ENCODE data around the gene TYMS.

TYMS gene

DNA sequence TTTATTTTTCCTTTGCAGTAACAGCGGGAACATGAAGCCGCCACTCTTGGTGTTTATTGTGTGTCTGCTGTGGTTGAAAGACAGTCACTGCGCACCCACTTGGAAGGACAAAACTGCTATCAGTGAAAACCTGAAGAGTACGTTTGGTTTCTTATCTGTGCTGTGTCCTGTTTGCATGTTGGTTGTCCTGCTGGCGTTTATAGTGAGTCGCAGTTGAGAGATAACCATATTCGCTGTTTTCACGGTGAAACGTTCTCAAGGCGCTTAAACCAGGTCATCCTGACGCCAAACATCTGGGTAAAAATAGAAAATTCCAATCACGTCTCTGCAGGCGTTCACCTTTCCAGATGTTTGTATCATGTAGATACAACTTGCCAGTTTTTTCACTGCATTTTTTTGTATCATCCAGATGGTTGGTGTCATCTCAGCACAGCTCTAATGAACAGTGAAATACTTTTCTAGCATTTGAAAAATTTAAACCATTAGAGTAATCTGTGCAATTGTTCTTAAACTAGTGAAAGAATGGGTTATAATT, 39.4 kb upstream of the TYMS start:
- H3K36me3 ChIP-seq (ENCODE audit: control insufficient read depth in 1 of 2, insufficient read depth in 2 of 2, low read depth in 1 of 2, low read length in 2 of 2) = no peaks in the 10 kb centered on the region
- no peak overlapping the region for H3K4me2 ChIP-seq (ENCODE audit: low read length, poor library complexity, severe bottlenecking)
- H2BK15ac ChIP-seq (ENCODE audit: low read depth, poor library complexity, severe bottlenecking) = no peak overlapping the region
- no peak overlapping the region for H3K4me3 ChIP-seq (ENCODE audit: insufficient read depth in 1 of 2, low read depth in 1 of 2, low read length in 2 of 2)
- no peak overlapping the region for H3K27ac ChIP-seq (ENCODE audit: low read length, poor library complexity, severe bottlenecking)
- H3K18ac ChIP-seq (ENCODE audit: low read depth in 1 of 2, low read length in 2 of 2) = no peak overlapping the region
- 89% methylated on average over 13 of the region's 13 CpGs for WGBS
- no peak overlapping the region for H3K23ac ChIP-seq (ENCODE audit: low read length in 2 of 2)
- no peak overlapping the region for H3K14ac ChIP-seq (ENCODE audit: low read length in 2 of 2)
- no peak overlapping the region for H2BK5ac ChIP-seq (ENCODE audit: low read depth, low read length, poor library complexity, severe bottlenecking)
- no peak overlapping the region for H3K4ac ChIP-seq (ENCODE audit: low read depth in 1 of 2, low read length in 2 of 2)
- H3K9ac ChIP-seq (ENCODE audit: low read length) = no peak overlapping the region
- H2BK12ac ChIP-seq (ENCODE audit: low read length in 2 of 2) = no peak overlapping the region
- H4K8ac ChIP-seq (ENCODE audit: low read length) = no peak overlapping the region
- H3K9me3 ChIP-seq (ENCODE audit: control insufficient read depth, low read length) = no peaks in the 10 kb centered on the region
- H3K27me3 ChIP-seq (ENCODE audit: control insufficient read depth in 1 of 2, insufficient read depth in 1 of 2, low read length in 2 of 2) = peaks cover 0 to 4% of the 10 kb centered on the region in 2 experiments
- peaks cover 2% of the 10 kb centered on the region for H3K4me1 ChIP-seq (ENCODE audit: control insufficient read depth, insufficient read depth, low read depth, low read length)
- H2BK120ac ChIP-seq (ENCODE audit: low read depth, low read length) = no peak overlapping the region
- no peak overlapping the region for H2AK5ac ChIP-seq (ENCODE audit: low read length, severe bottlenecking)
- no peak overlapping the region for H2AFZ ChIP-seq (ENCODE audit: low read depth, low read length)
- DNase-seq = no peak
- H4K91ac ChIP-seq (ENCODE audit: low read length) = no peak overlapping the region
- no peaks in the 10 kb centered on the region for H3K79me1 ChIP-seq (replicated peaks; ENCODE audit: low read length, poor library complexity, severe bottlenecking)

DNA sequence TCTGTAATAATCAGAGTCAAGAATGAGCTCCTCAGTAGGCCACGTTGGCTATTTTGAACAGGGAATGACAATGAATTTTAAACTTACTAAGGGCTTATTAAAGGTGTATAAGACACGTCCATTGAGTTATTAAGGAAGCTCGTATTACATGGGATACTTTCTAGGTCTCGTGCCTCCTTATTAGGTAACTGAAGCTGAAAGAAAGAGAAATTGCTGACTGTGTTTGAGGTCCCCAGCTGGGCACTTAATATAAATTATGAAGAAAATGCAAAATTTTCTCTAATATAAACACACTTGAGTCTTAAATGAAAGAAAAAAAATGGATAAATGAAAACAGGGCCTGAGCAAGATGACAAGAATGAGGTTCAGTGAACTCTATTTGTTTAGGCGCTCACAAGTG, 38.8 kb upstream of the TYMS start:
- Histone ChIP-seq H3K4me2 (ENCODE audit: low read length, poor library complexity, severe bottlenecking) (no peak overlapping the region), H3K14ac (ENCODE audit: low read length in 2 of 2) (no peak overlapping the region), H3K4me1 (ENCODE audit: control insufficient read depth, insufficient read depth, low read depth, low read length) (peaks cover 2% of the 10 kb centered on the region), H2BK120ac (ENCODE audit: low read depth, low read length) (no peak overlapping the region), H3K4me3 (ENCODE audit: insufficient read depth in 1 of 2, low read depth in 1 of 2, low read length in 2 of 2) (no peak overlapping the region), H3K27ac (ENCODE audit: low read length, poor library complexity, severe bottlenecking) (no peak overlapping the region), H2AFZ (ENCODE audit: low read depth, low read length) (no peak overlapping the region), H3K9ac (ENCODE audit: low read length) (no peak overlapping the region), H3K4ac (ENCODE audit: low read depth in 1 of 2, low read length in 2 of 2) (no peak overlapping the region), H3K79me1 (replicated peaks; ENCODE audit: low read length, poor library complexity, severe bottlenecking) (no peaks in the 10 kb centered on the region), H3K18ac (ENCODE audit: low read depth in 1 of 2, low read length in 2 of 2) (no peak overlapping the region), H4K91ac (ENCODE audit: low read length) (no peak overlapping the region), H4K8ac (ENCODE audit: low read length) (no peak overlapping the region), H2BK12ac (ENCODE audit: low read length in 2 of 2) (no peak overlapping the region), H2BK5ac (ENCODE audit: low read depth, low read length, poor library complexity, severe bottlenecking) (no peak overlapping the region), H2AK5ac (ENCODE audit: low read length, severe bottlenecking) (no peak overlapping the region), H3K23ac (ENCODE audit: low read length in 2 of 2) (no peak overlapping the region), H3K9me3 (ENCODE audit: control insufficient read depth, low read length) (no peaks in the 10 kb centered on the region), H3K36me3 (ENCODE audit: control insufficient read depth in 1 of 2, insufficient read depth in 2 of 2, low read depth in 1 of 2, low read length in 2 of 2) (no peaks in the 10 kb centered on the region), H3K27me3 (ENCODE audit: control insufficient read depth in 1 of 2, insufficient read depth in 1 of 2, low read length in 2 of 2) (peaks cover under 1 to 4% of the 10 kb centered on the region in 2 experiments), H2BK15ac (ENCODE audit: low read depth, poor library complexity, severe bottlenecking) (no peak overlapping the region)
- 93% methylated on average over 5 of the region's 5 CpGs for WGBS
- no peak for DNase-seq

DNA sequence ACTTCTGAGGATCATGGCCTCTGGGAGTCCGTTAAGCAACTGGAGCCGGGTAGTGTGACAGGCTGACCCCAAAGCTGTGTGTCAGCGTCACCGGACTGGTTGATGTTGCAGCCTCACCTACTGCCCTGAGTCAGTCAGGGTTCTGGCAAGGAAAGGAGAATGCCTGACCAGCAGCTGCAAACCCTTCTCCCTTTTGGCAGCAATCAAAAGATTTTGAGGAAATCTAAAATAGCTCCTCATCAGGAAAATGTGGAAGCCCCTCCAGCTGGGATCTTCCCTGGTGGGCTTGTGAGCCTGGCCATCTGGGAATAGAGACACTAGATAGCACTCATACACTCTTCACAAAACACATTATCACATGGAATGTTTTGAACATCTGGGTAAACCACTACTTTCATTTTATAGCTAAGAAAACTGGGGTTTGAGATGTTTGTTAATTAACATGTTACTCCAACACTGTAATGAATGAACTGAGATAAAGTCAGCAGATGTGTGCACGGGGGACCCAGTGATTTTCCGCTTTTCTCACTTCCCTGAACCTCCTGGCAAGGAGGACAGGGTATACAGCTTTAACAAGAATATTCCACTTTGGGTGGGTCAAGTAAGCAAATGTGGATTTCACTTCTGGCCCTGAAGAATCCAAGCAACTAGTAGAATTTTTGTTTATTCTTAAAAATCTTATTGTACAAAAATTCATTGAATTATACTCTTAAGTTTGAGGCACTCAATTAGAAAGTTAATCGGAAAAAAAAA, 36.0 kb upstream of the TYMS start:
- WGBS = 59% methylated on average over 6 of the region's 7 CpGs
- no peaks in the 10 kb centered on the region for H3K9me3 ChIP-seq (ENCODE audit: control insufficient read depth, low read length)

DNA sequence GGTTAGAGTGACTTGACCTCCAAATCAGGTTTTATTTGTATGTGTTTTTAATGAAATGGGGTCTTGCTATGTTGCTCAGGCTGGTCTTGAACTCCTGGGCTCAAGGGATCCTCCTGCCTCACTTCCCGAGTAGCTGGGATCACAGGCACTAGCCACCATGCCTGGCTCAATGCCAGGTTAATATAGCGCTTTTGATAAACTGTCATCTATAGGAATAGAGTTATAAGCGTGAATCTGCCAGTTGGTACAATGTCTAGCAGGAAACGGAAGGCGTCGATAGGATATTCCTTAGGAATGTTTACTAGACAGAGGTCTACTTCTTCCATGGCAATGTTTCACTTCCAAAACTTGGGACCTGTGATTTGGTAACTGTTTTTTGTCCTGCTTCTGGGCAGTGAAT, 35.2 kb upstream of the TYMS start:
- no peak overlapping the region for H2BK15ac ChIP-seq (ENCODE audit: low read depth, poor library complexity, severe bottlenecking)
- no peak overlapping the region for H3K23ac ChIP-seq (ENCODE audit: low read length in 2 of 2)
- H3K27ac ChIP-seq (ENCODE audit: low read length, poor library complexity, severe bottlenecking) = no peak overlapping the region
- no peak overlapping the region for H3K9ac ChIP-seq (ENCODE audit: low read length)
- H3K4me2 ChIP-seq (ENCODE audit: low read length, poor library complexity, severe bottlenecking) = no peak overlapping the region
- no peak overlapping the region for H2BK5ac ChIP-seq (ENCODE audit: low read depth, low read length, poor library complexity, severe bottlenecking)
- no peaks in the 10 kb centered on the region for H3K9me3 ChIP-seq (ENCODE audit: control insufficient read depth, low read length)
- H3K4me1 ChIP-seq (ENCODE audit: control insufficient read depth, insufficient read depth, low read depth, low read length) = no peaks in the 10 kb centered on the region
- no peaks in the 10 kb centered on the region for H3K79me1 ChIP-seq (replicated peaks; ENCODE audit: low read length, poor library complexity, severe bottlenecking)
- no peak overlapping the region for H2AFZ ChIP-seq (ENCODE audit: low read depth, low read length)
- peaks cover 3 to 9% of the 10 kb centered on the region in 2 experiments for H3K27me3 ChIP-seq (ENCODE audit: control insufficient read depth in 1 of 2, insufficient read depth in 1 of 2, low read length in 2 of 2)
- H3K4ac ChIP-seq (ENCODE audit: low read depth in 1 of 2, low read length in 2 of 2) = no peak overlapping the region
- no peak for DNase-seq
- H4K8ac ChIP-seq (ENCODE audit: low read length) = no peak overlapping the region
- H4K91ac ChIP-seq (ENCODE audit: low read length) = no peak overlapping the region
- 93% methylated on average over 6 of the region's 6 CpGs for WGBS
- no peak overlapping the region for H2AK5ac ChIP-seq (ENCODE audit: low read length, severe bottlenecking)
- no peak overlapping the region for H2BK12ac ChIP-seq (ENCODE audit: low read length in 2 of 2)
- no peak overlapping the region for H3K18ac ChIP-seq (ENCODE audit: low read depth in 1 of 2, low read length in 2 of 2)
- no peak overlapping the region for H3K14ac ChIP-seq (ENCODE audit: low read length in 2 of 2)
- H3K36me3 ChIP-seq (ENCODE audit: control insufficient read depth in 1 of 2, insufficient read depth in 2 of 2, low read depth in 1 of 2, low read length in 2 of 2) = no peaks in the 10 kb centered on the region
- no peak overlapping the region for H3K4me3 ChIP-seq (ENCODE audit: insufficient read depth in 1 of 2, low read depth in 1 of 2, low read length in 2 of 2)
- no peak overlapping the region for H2BK120ac ChIP-seq (ENCODE audit: low read depth, low read length)

More for the DNA sequence above, 36.0 kb upstream of the TYMS start:
- no peak overlapping the region for H3K23ac ChIP-seq (ENCODE audit: low read length in 2 of 2)
- H3K79me1 ChIP-seq (replicated peaks; ENCODE audit: low read length, poor library complexity, severe bottlenecking) = no peaks in the 10 kb centered on the region
- H4K91ac ChIP-seq (ENCODE audit: low read length) = no peak overlapping the region
- no peak overlapping the region for H2BK5ac ChIP-seq (ENCODE audit: low read depth, low read length, poor library complexity, severe bottlenecking)
- H2BK12ac ChIP-seq (ENCODE audit: low read length in 2 of 2) = no peak overlapping the region
- H3K18ac ChIP-seq (ENCODE audit: low read depth in 1 of 2, low read length in 2 of 2) = no peak overlapping the region
- H3K27ac ChIP-seq (ENCODE audit: low read length, poor library complexity, severe bottlenecking) = no peak overlapping the region
- H2AFZ ChIP-seq (ENCODE audit: low read depth, low read length) = no peak overlapping the region
- no peak overlapping the region for H2AK5ac ChIP-seq (ENCODE audit: low read length, severe bottlenecking)
- no peak overlapping the region for H3K4me2 ChIP-seq (ENCODE audit: low read length, poor library complexity, severe bottlenecking)
- H3K4me3 ChIP-seq (ENCODE audit: insufficient read depth in 1 of 2, low read depth in 1 of 2, low read length in 2 of 2) = no peak overlapping the region
- H3K27me3 ChIP-seq (ENCODE audit: control insufficient read depth in 1 of 2, insufficient read depth in 1 of 2, low read length in 2 of 2) = peaks cover 3 to 9% of the 10 kb centered on the region in 2 experiments
- no peak overlapping the region for H4K8ac ChIP-seq (ENCODE audit: low read length)
- no peak overlapping the region for H2BK15ac ChIP-seq (ENCODE audit: low read depth, poor library complexity, severe bottlenecking)
- no peaks in the 10 kb centered on the region for H3K4me1 ChIP-seq (ENCODE audit: control insufficient read depth, insufficient read depth, low read depth, low read length)
- H3K4ac ChIP-seq (ENCODE audit: low read depth in 1 of 2, low read length in 2 of 2) = no peak overlapping the region
- no peak overlapping the region for H2BK120ac ChIP-seq (ENCODE audit: low read depth, low read length)
- peak overlapping the region; percentile 54 for H3K9ac ChIP-seq (ENCODE audit: low read length)
- peak; percentile 15 for DNase-seq
- H3K14ac ChIP-seq (ENCODE audit: low read length in 2 of 2) = no peak overlapping the region
- no peaks in the 10 kb centered on the region for H3K36me3 ChIP-seq (ENCODE audit: control insufficient read depth in 1 of 2, insufficient read depth in 2 of 2, low read depth in 1 of 2, low read length in 2 of 2)
